GM21515 (cell line): ENCODE measurements around the gene SBSN.
A peak's percentile ranks its signal among the peaks of the same experiment; 100 is the strongest.

Experiments
- ATAC-seq: cut with Tn5 transposase; IDR thresholded peaks from one replicate; pipeline ENCODE4 v1.9.1; 2021; ENCODE audit not compliant: unreplicated experiment

SBSN gene, protein sequence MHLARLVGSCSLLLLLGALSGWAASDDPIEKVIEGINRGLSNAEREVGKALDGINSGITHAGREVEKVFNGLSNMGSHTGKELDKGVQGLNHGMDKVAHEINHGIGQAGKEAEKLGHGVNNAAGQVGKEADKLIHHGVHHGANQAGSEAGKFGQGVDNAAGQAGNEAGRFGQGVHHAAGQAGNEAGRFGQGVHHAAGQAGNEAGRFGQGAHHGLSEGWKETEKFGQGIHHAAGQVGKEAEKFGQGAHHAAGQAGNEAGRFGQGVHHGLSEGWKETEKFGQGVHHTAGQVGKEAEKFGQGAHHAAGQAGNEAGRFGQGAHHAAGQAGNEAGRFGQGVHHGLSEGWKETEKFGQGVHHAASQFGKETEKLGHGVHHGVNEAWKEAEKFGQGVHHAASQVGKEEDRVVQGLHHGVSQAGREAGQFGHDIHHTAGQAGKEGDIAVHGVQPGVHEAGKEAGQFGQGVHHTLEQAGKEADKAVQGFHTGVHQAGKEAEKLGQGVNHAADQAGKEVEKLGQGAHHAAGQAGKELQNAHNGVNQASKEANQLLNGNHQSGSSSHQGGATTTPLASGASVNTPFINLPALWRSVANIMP

DNA sequence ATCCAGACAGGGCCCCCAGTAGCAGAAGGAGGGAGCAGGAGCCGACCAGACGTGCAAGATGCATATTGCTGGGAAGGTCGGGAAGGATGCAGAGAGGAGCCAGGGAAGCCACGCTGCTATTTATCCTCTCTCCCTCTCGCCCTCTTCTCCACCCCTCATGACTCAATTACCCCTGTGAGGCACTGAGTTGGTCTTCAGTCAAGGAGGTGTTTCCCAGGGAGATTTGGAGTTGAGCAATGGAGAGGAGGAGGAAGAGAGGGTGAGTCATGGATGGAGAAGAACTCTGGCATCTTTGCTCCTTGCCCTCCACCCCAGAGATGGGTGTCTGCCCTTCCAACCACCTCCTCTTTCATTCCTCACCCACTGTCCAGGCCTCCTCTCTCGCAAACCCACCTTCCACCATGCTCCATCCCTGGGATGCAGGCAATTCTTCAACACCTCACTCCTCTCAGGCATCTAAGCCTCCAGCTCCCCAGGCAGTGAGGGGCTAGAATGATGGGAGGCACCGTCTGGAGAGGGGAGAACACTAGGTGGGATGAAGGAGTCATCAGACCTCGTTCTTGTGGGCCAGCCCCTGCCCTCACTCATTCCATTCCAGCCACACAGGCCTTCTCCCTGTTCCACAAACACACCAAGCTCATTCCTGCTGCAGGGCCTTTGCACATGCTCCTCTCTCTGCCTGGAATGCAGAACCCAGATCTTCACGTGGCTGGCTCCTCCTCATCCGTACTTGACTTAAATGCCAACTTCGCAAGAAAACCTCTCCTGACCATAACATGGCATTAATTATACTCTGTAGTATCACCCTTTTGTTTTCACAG, at the start of gene SBSN:
Gene SBSN (minus strand): TSS at position 94 of the 821 bp plus-strand sequence. CDS start 30 bp downstream, at position 64.
- no peak for ATAC-seq

DNA sequence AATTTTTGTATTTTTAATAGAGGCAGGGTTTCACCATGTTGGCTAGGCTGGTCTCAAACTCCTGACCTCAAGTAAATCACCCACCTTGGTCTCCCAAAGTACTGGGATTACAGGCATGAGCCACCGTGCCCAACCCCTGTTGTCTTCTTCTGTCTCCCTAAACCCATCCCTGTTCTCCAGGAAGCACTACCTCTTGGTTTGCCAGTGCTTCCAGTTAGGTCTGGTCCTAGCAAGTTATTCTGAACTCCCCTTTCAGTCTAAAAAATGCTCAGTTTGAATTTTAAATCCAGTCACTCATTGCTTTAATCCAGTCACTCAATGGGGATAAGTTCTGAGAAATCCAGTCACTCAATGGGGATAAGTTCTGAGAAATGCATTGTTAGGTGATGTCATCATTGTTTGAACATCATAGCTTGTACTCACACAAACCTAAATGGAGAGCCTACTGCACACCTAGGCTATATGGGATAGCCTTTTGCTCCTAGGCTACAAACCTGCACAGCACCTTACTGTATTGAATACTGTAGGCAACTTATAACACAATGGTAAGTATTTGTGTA, 43.4 kb upstream of the SBSN start:
- ATAC-seq, result no peak

DNA sequence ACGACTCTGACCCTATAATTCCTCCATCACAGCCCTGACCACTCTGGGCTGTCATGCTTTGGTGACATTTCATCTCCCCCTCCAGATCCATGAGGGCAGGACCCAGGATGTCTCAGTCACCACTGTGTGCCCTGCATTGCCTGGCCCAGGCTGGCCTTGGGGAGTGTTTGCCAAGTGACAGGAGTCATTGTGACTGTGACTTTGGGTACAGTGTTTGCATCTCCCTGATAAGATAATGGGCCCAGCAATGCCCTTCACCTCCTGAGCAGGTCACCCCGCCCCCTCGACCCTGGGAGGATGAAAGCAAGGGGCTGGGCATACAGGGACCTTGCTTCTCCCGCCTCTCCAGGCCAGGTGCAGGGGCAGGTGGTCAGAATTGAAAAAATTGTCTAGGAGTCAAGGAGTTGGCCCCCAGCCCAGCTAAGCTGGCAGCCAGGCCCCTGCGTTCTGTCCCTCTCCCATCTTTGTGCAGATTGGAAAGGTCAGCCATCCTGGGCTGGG, 41.2 kb upstream of the SBSN start:
- ATAC-seq, result no peak

DNA sequence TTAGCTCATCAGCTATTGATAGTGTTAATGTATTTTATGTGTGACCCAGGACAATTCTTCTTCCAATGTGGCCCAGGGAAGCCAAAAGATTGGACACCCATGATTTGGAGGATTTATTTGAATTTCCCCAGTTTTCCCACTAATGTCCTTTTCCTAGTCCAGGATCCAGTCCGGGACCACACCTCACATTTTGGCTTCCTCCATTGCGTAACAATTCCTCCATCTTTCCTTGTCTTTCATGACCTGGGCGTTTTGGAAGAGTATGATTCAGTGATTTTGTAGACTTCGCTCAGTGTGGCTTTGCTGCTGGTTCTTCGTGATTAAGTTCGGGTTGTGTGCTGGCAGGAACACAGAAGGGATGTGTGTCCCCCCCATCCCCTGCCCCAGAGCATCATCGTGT, 38.6 kb upstream of the SBSN start:
- no peak for ATAC-seq

DNA sequence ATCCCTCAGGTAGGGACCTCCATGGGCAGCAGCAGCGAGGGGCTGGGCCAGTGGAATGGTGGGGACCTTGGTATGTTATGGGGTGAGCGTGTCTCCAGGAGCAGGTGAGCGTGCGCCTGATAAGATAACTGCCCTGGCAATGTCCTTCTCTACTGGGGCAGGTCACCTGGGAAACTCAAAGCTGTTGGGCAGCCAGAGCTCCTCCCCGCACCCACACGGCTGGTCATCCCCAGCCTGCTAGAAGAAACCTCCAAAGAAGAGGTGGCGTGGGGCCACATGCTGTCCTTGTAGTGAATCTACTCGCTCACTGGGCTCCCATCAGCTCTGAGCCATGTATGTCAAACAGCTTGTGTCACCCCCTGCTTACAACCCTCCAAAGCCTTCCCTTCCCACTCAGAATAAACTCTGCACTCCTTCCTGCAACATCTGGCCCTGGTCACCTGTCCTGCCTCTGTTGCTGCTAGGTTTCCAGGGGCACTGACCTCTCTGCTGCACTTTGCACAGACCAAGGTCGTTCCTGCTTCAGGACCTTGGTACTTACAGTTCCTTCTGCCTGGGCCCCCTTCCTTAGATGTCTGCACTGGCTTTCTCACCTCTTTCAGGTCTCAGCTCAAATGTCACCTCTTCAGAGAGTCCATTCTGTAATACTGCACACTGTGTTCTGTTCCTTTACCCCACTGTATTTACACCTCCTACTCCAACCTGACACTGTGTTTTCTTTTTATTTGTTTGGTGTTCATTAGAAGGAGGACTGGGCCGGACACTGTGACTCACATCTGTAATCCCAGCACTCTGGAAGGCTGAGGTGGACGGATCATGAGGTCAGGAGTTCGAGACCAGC, 37.1 kb upstream of the SBSN start:
- no peak for ATAC-seq

DNA sequence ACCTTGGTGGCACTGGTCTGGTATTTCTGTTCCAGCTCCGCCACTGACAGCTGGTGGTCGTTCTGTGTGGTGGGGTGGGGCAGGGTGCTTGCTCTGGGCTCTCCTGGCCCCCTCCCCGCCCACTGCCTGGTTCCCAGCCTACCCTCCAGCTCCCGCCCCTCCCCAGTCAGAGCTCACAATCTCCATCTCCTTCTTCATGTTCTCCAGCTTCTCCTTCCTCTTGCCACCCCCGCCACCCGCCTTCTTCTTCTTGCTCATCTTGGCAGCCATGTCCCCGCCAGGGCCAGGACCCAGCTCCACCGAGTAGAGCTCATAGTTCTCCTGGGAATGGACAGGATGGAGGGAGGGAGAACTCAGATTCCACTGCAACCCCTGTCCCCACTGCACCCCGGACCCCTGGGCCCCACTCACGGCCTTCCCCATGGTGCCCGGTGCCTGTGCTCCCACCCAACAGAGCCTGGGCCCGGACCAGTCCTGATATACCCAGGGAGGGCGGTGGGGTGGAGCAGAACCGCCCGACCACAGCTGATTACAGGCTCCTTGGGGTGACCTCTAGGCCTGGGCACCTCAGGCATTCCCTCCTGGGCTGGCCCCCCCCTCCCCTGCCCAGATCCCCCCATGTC, 35.2 kb upstream of the SBSN start, which contains the start of gene ATP4A:
Gene ATP4A (minus strand): TSS at position 452 of the 623 bp plus-strand sequence. CDS start 29 bp downstream, at position 423.
- ATAC-seq, result no peak

DNA sequence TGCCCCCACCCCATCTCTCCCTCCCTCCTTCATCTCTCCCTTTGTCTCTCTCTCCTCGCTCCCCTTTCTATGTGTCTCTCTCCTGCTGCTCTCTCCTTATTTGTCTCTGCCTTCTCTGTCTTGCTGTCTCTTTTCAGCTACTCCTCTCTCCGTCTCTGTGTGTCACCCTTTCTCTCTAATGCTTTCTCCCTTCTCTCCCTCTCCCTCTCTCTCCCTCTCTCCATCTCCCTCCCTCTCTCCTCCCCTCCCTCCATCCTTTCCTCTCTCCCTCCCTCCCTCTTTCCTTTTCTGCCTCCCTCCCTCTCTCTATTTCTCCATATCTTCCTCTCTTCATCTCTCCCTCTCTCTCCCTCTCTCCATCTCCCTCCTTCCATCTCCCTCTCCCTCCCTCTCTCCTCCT, 34.7 kb upstream of the SBSN start:
- no peak for ATAC-seq

DNA sequence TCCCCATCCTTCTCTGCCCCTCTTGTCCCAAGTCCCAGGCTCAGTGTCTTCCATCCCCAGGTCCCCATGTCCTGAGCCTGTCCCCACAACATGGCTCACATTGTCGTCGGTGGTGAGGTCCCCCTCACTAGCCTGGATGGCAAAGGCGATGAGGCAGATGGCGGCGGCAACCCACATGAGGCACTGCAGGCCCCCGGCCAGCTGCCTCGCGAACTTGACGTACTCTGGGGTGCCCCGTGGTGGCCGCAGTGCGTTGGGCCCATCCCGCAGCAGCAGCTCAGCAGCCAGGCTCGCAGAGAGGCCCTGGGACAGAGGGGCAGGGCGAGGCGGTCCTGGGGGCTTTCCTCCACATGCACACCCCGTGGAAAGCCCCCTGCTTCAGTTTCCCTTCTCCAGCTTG, 34.2 kb upstream of the SBSN start:
- ATAC-seq, result no peak

DNA sequence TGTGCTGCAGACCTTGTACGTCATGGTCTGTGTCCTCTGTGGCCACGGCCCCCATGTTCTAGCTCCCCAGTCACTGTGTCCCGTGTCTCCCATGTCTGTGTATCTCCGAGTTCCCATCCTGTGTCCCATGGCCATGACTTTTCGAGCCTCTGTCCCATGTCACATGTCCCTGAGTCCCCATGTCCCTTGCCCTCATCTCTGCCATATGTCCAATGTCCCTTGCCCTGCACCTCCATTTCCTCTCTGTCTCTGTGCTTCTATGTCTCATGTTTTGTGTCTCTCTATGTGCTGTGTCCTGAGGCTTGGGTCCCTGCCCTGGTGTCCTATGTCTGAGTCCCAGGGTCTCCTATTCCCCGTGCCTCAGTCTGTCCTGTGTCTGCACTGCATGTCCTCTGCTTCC, 33.3 kb upstream of the SBSN start:
- no peak for ATAC-seq

DNA sequence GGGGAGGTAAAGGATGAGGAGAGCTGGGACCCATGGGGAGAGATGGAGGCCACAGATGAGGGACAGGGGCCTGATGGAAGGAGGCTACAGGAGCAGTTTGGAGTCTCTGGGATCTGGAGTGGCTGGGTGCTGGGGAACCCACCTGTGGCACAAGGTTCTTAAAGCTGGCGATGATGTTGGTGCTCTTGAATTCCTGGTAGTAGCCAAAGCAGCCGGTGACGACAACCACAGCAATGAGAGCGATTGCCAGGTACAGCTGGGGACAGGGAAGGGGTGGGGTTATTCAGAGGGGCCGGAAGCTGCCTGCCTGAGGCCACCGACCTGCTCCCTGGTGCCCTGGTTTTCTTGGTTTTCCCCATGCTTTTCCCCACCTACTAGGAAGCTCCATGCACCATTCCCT, 32.6 kb upstream of the SBSN start:
- ATAC-seq, result no peak

DNA sequence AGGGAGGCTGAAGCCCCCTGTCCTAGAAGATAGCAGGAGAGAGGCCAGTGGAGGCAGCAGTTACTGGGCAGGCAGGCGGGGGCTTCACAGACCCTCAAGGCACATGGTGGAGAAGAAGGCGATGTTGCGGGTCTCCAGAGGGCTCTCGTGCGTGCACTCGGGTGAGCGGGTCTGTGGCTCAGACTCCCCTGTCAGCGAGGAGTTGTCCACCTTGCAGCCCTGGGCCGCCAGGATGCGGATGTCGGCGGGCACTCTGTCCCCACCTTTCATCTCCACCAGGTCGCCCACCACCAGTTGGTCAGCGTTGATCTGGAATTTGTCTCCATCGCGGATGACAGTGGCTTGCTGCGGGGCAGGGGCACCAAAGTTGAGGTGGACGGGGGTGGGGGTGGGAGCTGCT, 32.2 kb upstream of the SBSN start:
- ATAC-seq, result no peak

DNA sequence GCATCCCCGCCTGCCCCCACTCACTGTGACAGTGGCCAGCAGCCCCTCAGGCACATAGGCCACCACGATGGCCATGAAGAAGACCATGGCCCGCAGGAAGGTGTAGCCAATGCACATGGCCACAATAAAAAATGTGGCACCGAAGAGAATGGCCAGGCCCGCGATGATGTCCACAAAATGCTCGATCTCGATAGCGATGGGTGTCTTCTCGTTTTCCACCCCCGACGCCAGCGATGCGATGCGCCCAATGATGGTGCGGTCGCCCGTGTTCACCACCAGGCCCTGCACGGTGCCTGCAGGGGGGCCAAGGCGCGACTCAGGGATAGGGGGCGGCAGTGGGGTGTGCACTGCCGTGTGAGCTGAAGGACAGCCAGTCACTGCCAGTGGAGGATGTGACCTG, 31.7 kb upstream of the SBSN start:
- no peak for ATAC-seq

DNA sequence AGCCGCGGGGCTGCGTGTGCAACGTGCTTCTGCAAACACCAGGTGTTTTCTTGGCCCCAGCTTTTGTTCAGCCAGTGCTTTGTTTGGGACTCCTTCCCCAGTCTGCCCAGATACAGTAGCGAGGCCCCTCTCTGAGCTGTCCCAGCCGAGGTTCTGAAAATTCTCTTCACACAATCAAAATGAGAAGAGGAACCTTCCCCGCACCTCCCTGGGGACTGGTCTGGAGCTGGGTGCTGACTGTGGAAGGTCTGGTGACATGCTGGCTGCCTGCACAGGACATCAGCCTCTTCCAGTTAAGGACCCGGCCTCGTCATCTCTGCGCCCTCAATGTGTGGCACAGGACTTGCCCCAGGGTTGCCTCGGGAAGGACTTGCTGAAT, 31.2 kb upstream of the SBSN start:
- ATAC-seq, result peak; percentile 63

DNA sequence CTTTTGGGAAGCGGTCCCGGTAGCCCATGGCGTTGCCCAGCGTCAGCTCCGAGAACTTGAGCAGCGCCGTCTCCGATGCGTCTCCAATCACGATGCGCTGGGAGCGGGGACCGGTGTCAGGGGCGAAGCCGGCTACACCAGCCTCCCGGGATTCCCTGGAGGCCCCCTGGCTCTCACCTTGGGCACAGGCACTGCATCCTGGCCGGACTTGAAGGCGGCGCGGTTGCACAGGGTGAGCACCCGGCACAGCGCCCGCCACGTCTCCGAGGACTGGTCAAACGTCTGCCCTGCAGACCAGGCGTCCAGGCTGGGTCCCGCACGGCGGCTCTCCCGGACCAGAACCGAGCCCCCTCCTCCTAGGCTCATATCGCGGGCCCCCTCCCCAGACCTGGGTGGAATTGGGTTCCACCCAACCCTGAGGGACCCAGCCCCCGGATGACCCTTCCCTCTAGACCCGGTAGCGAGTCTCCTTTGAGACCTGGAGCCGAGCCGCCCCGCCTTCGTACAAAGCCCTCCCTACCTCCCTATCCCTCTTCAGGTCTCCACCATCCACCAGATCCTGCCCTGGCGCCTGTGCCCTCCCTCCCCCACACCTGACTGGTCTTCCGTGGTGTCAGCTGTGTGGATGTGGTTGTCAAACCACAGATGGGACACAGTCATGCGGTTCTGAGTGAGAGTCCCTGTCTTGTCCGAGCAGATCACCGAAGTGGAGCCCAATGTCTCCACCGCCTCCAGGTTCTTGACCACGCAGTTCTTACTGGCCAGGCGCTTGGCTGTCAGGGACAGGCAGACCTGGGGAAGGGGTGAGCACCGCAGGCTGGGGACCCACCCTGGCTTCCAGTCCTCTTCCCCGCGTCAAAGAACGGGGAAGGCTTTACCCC, 30.5 kb upstream of the SBSN start:
- ATAC-seq, result peak; percentile 24

DNA sequence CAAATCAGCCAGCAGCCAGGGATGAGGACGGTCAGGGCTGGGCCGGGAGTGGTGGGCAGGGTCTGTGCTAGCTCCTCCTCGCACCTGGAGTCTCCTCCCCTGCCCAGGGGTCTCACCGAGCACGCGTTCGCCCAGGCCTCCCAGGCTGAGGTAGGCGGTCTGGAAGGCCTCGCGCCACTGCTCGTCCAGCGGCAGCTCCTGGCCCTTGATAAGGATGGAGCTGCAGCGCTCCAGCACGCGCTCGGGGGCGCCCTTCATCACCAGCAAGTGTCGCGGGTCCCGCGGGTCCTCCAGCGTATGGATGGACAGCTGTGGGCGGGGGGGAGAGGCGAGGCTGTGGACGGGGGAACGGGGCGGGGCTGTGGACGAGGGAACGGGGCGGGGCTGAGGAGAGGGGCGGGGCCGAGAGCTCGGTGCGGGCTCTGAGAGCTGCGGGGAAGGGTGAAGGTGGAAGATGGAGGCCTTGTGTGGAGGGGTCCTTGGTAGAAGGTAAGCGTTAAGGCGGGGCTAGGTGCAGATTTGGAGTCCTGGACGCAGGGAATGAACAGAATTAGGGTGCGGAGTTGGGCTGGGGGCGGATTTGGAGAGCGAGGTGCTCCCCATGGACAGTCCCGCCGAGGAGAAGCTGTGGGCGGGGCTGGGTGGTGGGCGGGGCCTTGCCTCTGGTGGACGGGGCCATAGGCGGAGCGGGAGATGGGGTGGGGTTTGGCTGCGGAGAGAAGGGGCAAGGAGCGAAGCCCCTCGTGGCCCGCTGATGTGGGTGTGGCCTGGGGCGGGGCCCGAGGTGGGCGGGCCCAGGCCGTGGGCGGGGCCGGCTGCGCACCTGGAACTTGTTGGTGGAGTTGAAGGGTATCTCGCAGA, 29.7 kb upstream of the SBSN start:
- ATAC-seq, result no peak

DNA sequence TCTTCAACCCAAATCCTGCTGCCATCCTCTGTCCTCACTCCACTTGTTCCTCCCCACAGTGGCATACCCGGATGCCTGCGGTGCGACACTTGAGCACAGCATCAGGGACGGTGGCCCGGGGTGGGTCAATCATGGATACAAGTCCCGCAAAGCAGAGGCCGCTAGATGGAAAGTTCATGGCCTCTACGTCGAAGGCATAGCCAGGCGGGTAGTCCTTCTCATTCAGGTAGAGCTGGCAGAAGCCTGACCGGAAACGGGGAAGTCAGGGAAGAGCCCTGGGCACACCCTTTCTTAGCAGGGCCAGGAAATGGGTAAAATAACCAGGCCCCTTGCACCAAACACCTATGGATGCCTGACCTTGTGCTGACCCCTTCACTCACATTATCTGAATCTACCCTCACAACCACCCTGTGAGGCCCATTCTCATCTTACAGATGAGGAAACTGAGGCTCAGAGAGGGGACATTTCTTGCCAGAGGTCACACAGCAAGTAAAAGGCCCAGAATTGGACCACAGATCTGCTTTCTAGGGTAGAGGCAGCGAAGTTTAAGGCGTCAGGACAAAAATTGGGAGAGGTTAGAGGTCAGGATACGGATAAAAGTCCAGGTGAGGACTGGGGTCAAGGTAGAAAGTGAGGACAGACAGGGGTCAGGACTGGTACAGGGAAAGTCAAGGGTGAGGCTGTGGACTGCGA, 28.9 kb upstream of the SBSN start:
- ATAC-seq, result no peak

DNA sequence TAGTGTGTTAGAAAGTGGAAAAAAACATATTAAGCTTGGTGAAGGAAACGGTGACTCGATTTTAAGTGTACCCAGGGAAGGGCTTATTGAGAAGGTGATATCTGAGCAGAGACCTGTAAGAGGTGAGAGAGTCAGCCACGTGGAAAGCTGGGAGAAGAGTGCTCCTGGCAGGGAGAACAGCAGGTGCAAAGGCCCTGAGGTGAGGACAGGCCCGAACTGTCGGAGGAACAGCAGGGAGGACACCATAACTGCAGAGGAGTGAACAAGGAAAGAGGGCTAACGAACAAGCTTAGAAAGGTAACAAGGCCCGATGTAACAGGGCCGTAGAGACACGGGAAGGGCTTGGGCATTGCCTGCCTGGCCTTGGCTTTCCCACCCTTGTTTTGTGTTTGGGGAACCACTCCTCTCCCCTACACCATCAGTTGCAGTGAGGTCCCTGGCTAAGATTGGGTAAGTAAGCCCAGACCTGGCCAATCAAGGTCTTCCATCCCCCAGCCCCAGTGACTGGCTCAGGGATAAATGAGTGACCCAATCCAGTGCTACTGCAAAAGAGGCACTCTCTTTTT, 28.0 kb upstream of the SBSN start:
- no peak for ATAC-seq
